H9 (cell line): ENCODE measurements around the gene PRR29. TPM values are rescaled to one million over a fixed set of nuclear protein-coding genes. Genes with fewer than 3 reads are reported as not detected.
A peak's percentile ranks its signal among the peaks of the same experiment; 100 is the strongest.

ENCODE experiments used
- DNase-seq: peaks from one replicate; pipeline ENCODE4 v3.0.0-alpha.2; 2017
- H2AFZ ChIP-seq: one replicate; pipeline ENCODE4 v1.6.1; 2013; ENCODE audit warnings: mild to moderate bottlenecking, low read length, control low read depth, moderate library complexity
- H2AK5ac ChIP-seq: 2 replicates; pipeline ENCODE4 v1.6.1; 2013; ENCODE audit warnings: low read length, control low read depth, mixed read lengths; ENCODE audit not compliant: insufficient read length
- H2BK120ac ChIP-seq: one replicate; pipeline ENCODE4 v1.6.1; 2013; ENCODE audit warnings: low read depth, mild to moderate bottlenecking, low read length, control low read depth, inconsistent platforms; ENCODE audit not compliant: poor library complexity, severe bottlenecking
- H2BK12ac ChIP-seq: 2 replicates; pipeline ENCODE4 v1.6.1; 2013; ENCODE audit warnings: low read length, control low read depth, mixed read lengths, low read depth; ENCODE audit not compliant: insufficient read length
- H2BK15ac ChIP-seq: 2 replicates; pipeline ENCODE4 v1.6.1; 2013; ENCODE audit warnings: low read depth, low read length, control low read depth
- H2BK20ac ChIP-seq: one replicate; pipeline ENCODE4 v1.6.1; 2013; ENCODE audit warnings: low read depth, mild to moderate bottlenecking, low read length, control low read depth, inconsistent platforms; ENCODE audit not compliant: poor library complexity, severe bottlenecking
- H2BK5ac ChIP-seq: 2 replicates; pipeline ENCODE4 v1.6.1; 2013; ENCODE audit warnings: low read length, control low read depth, mixed read lengths; ENCODE audit not compliant: insufficient read length
- H3K14ac ChIP-seq: 2 replicates; pipeline ENCODE4 v1.6.1; 2013; ENCODE audit warnings: low read length, control low read depth; ENCODE audit not compliant: insufficient read depth
- H3K18ac ChIP-seq: 2 replicates; pipeline ENCODE4 v1.6.1; 2013; ENCODE audit warnings: low read depth, mild to moderate bottlenecking, mixed read lengths, low read length, control low read depth; ENCODE audit not compliant: insufficient read length
- H3K23ac ChIP-seq: 2 replicates; pipeline ENCODE4 v1.6.1; 2013; ENCODE audit warnings: low read length, control low read depth, mixed read lengths, low read depth; ENCODE audit not compliant: insufficient read length
- H3K23me2 ChIP-seq: 2 replicates; pipeline ENCODE4 v1.6.1; 2013; ENCODE audit warnings: low read depth, mild to moderate bottlenecking, mixed read lengths, low read length, control low read depth; ENCODE audit not compliant: insufficient read length, poor library complexity, severe bottlenecking
- H3K27ac ChIP-seq: 2 replicates; pipeline ENCODE4 v1.5.1; 2013; ENCODE audit warnings: low read length, control low read depth, mixed read lengths, low read depth; ENCODE audit not compliant: insufficient read length
- H3K27me3 ChIP-seq: 2 replicates; pipeline ENCODE4 v1.6.1; 2013; ENCODE audit warnings: low read length, control low read depth, inconsistent platforms; ENCODE audit not compliant: insufficient read depth
- H3K4ac ChIP-seq: 2 replicates; pipeline ENCODE4 v1.6.1; 2013; ENCODE audit warnings: low read depth, mild to moderate bottlenecking, control low read depth, inconsistent platforms, low read length, moderate library complexity
- H3K4me1 ChIP-seq: 2 replicates; pipeline ENCODE4 v1.6.1; 2013; ENCODE audit warnings: low read length, control low read depth, inconsistent platforms; ENCODE audit not compliant: insufficient read depth
- H3K4me2 ChIP-seq: 2 replicates; pipeline ENCODE4 v1.6.1; 2013; ENCODE audit warnings: low read length, control low read depth, mixed read lengths; ENCODE audit not compliant: insufficient read length, insufficient read depth
- H3K56ac ChIP-seq: 2 replicates; pipeline ENCODE4 v1.6.1; 2013; ENCODE audit warnings: low read depth, mild to moderate bottlenecking, mixed read lengths, low read length, control low read depth; ENCODE audit not compliant: insufficient read length
- H3K79me1 ChIP-seq: 2 replicates; pipeline ENCODE4 v1.6.1; 2013; ENCODE audit warnings: low read depth, mild to moderate bottlenecking, moderate library complexity, low read length, control low read depth, inconsistent platforms; ENCODE audit not compliant: insufficient read depth, poor library complexity, severe bottlenecking
- H3K79me2 ChIP-seq: 2 replicates; pipeline ENCODE4 v1.6.1; 2013; ENCODE audit warnings: low read length, control low read depth, inconsistent platforms; ENCODE audit not compliant: insufficient read depth
- H3K9ac ChIP-seq: 2 replicates; pipeline ENCODE4 v1.6.1; 2013; ENCODE audit warnings: low read length, control low read depth, mixed read lengths; ENCODE audit not compliant: insufficient read length; ENCODE audit errors: extremely low read depth
- H3K9me3 ChIP-seq: one replicate; pipeline ENCODE4 v1.6.1; 2013; ENCODE audit warnings: low read depth, low read length, inconsistent platforms; ENCODE audit not compliant: control insufficient read depth
- H3T11ph ChIP-seq: one replicate; pipeline ENCODE4 v1.6.1; 2013; ENCODE audit warnings: mild to moderate bottlenecking, low read length, control low read depth, inconsistent platforms
- H4K20me1 ChIP-seq: one replicate; pipeline ENCODE4 v1.6.1; 2013; ENCODE audit not compliant: control insufficient read depth, insufficient read length, insufficient read depth
- H4K5ac ChIP-seq: 2 replicates; pipeline ENCODE4 v1.6.1; 2013; ENCODE audit warnings: low read depth, mild to moderate bottlenecking, mixed read lengths, low read length, control low read depth; ENCODE audit not compliant: insufficient read length
- H4K8ac ChIP-seq: replicated peaks from 2 replicates; pipeline ENCODE4 v1.6.1; 2013; ENCODE audit warnings: low read length, control low read depth, mixed read lengths, low read depth; ENCODE audit not compliant: insufficient read length
- H4K91ac ChIP-seq: 2 replicates; pipeline ENCODE4 v1.6.1; 2013; ENCODE audit warnings: low read depth, mild to moderate bottlenecking, moderate library complexity, mixed read lengths, low read length, control low read depth; ENCODE audit not compliant: insufficient read length
- H3K27ac Mint-ChIP-seq, 3 experiments: 2 replicates in 2 of 3; 3 replicates in 1 of 3; pipeline ENCODE4 v1.8.0; 2020 to 2021; ENCODE audit warnings: mixed read lengths in 3 of 3, mild to moderate bottlenecking in 1 of 3, moderate library complexity in 1 of 3
- H3K27me3 Mint-ChIP-seq: 2 replicates; pipeline ENCODE4 v1.8.0; 2021; ENCODE audit warnings: low read depth, mild to moderate bottlenecking, moderate library complexity, mixed read lengths
- H3K36me3 Mint-ChIP-seq, 3 experiments: 2 replicates in 2 of 3; 3 replicates in 1 of 3; pipeline ENCODE4 v1.8.0; 2020 to 2021; ENCODE audit warnings: low read depth in 3 of 3, mixed read lengths in 3 of 3; ENCODE audit not compliant: insufficient read depth in 1 of 3
- H3K4me1 Mint-ChIP-seq, 2 experiments: 2 replicates each; pipeline ENCODE4 v1.8.0; 2020; ENCODE audit warnings: mixed read lengths in 2 of 2
- H3K4me3 Mint-ChIP-seq, 2 experiments: 2 replicates in 1 of 2; 3 replicates in 1 of 2; pipeline ENCODE4 v1.8.0; 2020 to 2021; ENCODE audit warnings: mild to moderate bottlenecking in 2 of 2, mixed read lengths in 2 of 2, moderate library complexity in 1 of 2
- H3K9me3 Mint-ChIP-seq, 2 experiments: 2 replicates in 1 of 2; 3 replicates in 1 of 2; pipeline ENCODE4 v1.8.0; 2020; ENCODE audit warnings: mild to moderate bottlenecking in 2 of 2, mixed read lengths in 2 of 2, moderate library complexity in 1 of 2
- WGBS: extraction: QIAGEN DNeasy Blood & Tissue Kit; methylation state at CpG from one replicate; pipeline ENCODE4 v1.1.7; 2013; ENCODE audit warnings: missing lambda C conversion rate, low lambda C conversion rate, mixed read lengths; ENCODE audit not compliant: insufficient read length; ENCODE audit errors: extremely low coverage; 5-methylcytosine and 5-hydroxymethylcytosine counted together
- total RNA-seq: library from RNA; stranded (reverse); gene quantifications from 2 replicates; pipeline ENCODE4 v1.2.1, GENCODE V29; 2021
- TF ChIP-seq, protein P1 (sequence below): fragments of 200-600 bp; sonication (generic); conservative IDR thresholded peaks from 3 replicates; pipeline ENCODE4 v1.8.0; 2021; ENCODE audit warnings: antibody characterized with exemption, mild to moderate bottlenecking

Gene PRR29
- total RNA-seq, 1 experiment from 2014 or later = 0.87 TPM

DNA sequence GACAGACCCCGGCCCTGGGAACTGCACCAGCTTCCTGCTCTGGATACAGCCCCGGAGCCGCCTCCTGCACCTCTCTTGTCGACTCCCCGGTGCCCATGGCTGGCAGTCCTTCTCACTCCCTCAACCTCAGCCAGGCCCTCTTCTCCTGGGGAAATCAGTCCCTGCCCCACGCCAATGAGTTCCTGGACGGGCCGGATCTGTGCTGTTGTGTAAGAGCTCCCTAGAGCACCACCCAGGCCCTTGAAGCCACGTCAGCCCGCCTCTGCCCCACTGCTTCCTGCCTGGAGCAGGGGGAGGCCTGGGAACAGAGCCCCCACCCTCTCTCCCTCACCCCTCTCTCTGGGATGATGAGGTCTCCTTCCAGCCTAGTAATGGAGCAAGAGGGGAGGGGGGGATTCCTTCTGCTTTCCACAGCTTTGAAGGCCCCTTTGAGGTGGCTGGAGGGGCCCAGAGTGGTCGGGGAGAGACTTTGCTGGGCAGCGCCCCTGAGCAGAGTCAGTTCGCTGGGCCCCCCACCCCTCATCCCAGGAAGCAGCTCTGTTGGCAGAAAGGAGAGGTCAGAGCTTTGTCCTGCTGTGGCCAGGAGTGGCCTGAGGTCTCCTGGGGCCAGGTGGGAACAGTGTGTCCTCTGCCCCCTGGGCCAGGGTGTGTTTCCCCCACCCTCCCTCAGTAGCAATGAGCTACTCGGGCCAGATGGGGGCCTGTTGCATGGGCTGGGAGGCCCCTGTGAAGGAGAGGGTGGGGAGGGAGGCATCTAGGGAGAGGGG, 3.8 kb downstream of the PRR29 start:
- H3K4ac ChIP-seq = no peak overlapping the region
- Mint-ChIP-seq H3K36me3 (0 out of 7 replicates have a peak, but pooled peaks cover 0 to 2% (median 0%) of the 10 kb centered on the region in 3 experiments), H3K4me3 (no peak overlapping the region), H3K9me3 (no peaks in the 10 kb centered on the region; a peak in 1 of 5 replicates), H3K4me1 (peaks cover 9 to 25% of the 10 kb centered on the region in 2 experiments), H3K27ac (no peak overlapping the region), H3K27me3 (peaks cover 32% of the 10 kb centered on the region)
- H4K5ac ChIP-seq = no peak overlapping the region
- H4K8ac ChIP-seq = no peak overlapping the region
- H3K4me2 ChIP-seq = no peak overlapping the region
- H4K91ac ChIP-seq = no peak overlapping the region
- H2BK5ac ChIP-seq = no peak overlapping the region
- H3K27me3 ChIP-seq = peaks cover 3% of the 10 kb centered on the region; the same call in 1 of the 2 replicates
- H3K18ac ChIP-seq = no peak overlapping the region
- H2AK5ac ChIP-seq = no peak overlapping the region
- H3K23me2 ChIP-seq = peaks cover 11% of the 10 kb centered on the region
- no peak overlapping the region; the same call in 1 of the 2 replicates for H3K14ac ChIP-seq
- no peak overlapping the region for H2AFZ ChIP-seq
- no peak overlapping the region for H3T11ph ChIP-seq
- no peaks in the 10 kb centered on the region for H3K9me3 ChIP-seq
- H4K20me1 ChIP-seq = no peaks in the 10 kb centered on the region
- H3K79me1 ChIP-seq = no peaks in the 10 kb centered on the region
- TF ChIP-seq, protein P1, sequence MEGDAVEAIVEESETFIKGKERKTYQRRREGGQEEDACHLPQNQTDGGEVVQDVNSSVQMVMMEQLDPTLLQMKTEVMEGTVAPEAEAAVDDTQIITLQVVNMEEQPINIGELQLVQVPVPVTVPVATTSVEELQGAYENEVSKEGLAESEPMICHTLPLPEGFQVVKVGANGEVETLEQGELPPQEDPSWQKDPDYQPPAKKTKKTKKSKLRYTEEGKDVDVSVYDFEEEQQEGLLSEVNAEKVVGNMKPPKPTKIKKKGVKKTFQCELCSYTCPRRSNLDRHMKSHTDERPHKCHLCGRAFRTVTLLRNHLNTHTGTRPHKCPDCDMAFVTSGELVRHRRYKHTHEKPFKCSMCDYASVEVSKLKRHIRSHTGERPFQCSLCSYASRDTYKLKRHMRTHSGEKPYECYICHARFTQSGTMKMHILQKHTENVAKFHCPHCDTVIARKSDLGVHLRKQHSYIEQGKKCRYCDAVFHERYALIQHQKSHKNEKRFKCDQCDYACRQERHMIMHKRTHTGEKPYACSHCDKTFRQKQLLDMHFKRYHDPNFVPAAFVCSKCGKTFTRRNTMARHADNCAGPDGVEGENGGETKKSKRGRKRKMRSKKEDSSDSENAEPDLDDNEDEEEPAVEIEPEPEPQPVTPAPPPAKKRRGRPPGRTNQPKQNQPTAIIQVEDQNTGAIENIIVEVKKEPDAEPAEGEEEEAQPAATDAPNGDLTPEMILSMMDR = no peak
- H2BK120ac ChIP-seq = no peak overlapping the region
- WGBS = no CpG with 5 or more reads among the region's 14 CpGs
- DNase-seq = peak; percentile 33
- H3K56ac ChIP-seq = no peak overlapping the region
- H2BK12ac ChIP-seq = no peak overlapping the region
- H3K9ac ChIP-seq = no peak overlapping the region
- H2BK15ac ChIP-seq = no peak overlapping the region
- H3K4me1 ChIP-seq = 0 out of 2 replicates have a peak, but pooled peaks cover 3% of the 10 kb centered on the region
- no peak overlapping the region for H2BK20ac ChIP-seq
- no peak overlapping the region for H3K23ac ChIP-seq
- no peaks in the 10 kb centered on the region for H3K79me2 ChIP-seq
- no peak overlapping the region for H3K27ac ChIP-seq
